Transverse colon (tissue), 4 donors: ENCODE measurements around the gene RALGDS.

ENCODE experiments used
- CTCF ChIP-seq, 5 experiments: fragments of 200-600 bp in 3 of 5; fragments of 450-650 bp in 2 of 5; sonication (generic) in 3 of 5; IDR thresholded peaks; 1 replicate in 2 of 5; 2 replicates in 3 of 5; pipeline ENCODE4 v1.5.1; 2016 to 2017; ENCODE audit warnings: antibody characterized with exemption in 5 of 5, inconsistent platforms in 3 of 5, mild to moderate bottlenecking in 2 of 5, moderate library complexity in 1 of 5
- POLR2A ChIP-seq: fragments of 450-650 bp; IDR thresholded peaks from one replicate; pipeline ENCODE4 v1.6.1; 2016; ENCODE audit warnings: antibody characterized with exemption, mild to moderate bottlenecking, moderate library complexity
- POLR2AphosphoS5 ChIP-seq, 3 donors: sonication (generic); formaldehyde crosslinking; IDR thresholded peaks; one replicate each; pipeline ENCODE4 v1.6.1; 2016; ENCODE audit warnings: antibody characterized with exemption in 3 of 3

GRCh38 chr9:133054966-133055365, 66.1 kb downstream of the RALGDS start:
- TF ChIP-seq CTCF (IDR thresholded peaks at IDR 0.05) = no peak
- no peak for TF ChIP-seq POLR2A
- no peak for TF ChIP-seq POLR2AphosphoS5 (IDR thresholded peaks at IDR 0.05)
